HG02571 (cell line): Measurements from ENCODE around the gene SLIT3.
"Not testable (repeated sequence)": the region's sequence is repeated elsewhere in the genome, so short reads cannot be mapped to it uniquely, and the experiment has no call there.

ENCODE experiments used
- ATAC-seq: cut with Tn5 transposase; IDR thresholded peaks from one replicate; pipeline ENCODE4 v1.9.1; 2021; ENCODE audit warnings: mild to moderate bottlenecking, moderate library complexity; ENCODE audit not compliant: unreplicated experiment

The SLIT3 gene

GRCh38 chr5:169223595-169223953, 77.4 kb downstream of the SLIT3 start:
- ATAC-seq, result no peak

GRCh38 chr5:169222934-169223594, 77.9 kb downstream of the SLIT3 start:
- ATAC-seq, result no peak

DNA sequence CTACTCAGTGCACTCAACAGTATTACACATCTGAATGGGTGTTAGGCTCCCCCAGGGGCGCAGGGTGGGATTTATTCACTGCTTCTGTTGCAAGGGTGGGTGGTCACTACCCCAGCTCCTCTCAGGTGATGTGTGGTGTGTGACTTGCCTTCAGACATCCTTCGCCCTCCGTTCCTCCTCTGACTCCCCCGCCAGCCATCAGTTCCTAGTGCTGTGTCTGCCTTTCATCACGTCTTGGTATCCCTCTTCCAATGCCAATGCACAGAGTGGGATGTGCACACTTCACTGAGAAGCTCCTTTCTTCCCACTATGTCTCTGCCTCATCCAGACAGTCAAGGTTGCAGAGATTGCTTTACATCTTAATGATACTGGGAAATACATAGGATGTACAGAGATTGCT, 79.4 kb downstream of the SLIT3 start:
- ATAC-seq, result no peak

DNA sequence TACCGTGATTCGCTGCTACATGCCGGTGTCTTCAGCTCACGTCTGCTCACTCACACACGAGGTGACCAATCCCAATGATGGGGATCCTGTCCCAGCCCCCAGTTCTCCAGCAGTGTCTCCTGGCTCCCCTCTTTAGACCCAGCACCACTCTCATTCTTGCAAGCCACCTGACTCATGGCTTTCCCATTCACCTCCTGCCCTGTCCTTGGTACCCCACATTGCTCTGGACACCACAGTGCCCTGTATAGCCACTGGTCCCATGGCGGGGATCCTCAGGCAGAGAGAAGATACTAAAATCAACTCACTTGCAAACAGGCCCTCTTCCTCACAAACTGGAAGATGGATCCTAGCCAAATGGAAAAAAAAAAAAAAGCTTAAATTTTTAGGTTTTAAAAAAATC, 81.0 kb downstream of the SLIT3 start:
- ATAC-seq, result no peak

DNA sequence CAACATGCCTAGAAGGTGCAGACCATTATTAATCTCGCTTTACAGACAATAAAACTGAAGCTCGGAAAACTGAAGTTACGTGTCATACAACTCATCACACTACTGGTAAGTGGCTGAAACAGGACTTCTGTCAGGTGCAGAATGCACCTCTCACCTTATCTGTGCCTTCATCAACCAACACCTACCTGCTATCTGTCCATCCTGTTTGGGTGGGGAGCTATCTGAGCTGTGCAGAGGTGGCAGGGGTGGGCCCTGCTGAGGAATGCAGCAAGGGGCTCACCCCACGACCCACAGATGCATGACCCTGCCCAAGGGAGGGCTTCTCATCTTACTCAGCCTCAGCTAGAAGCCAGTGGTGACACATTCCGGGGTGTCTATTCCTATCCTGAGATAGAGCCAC, 81.6 kb downstream of the SLIT3 start:
- ATAC-seq, result no peak

GRCh38 chr5:169218861-169219260, 82.1 kb downstream of the SLIT3 start:
- no peak for ATAC-seq

- ATAC-seq, result no peak
These were observed 82.8 kb downstream of the SLIT3 start for GRCh38 chr5:169218176-169218575.

DNA sequence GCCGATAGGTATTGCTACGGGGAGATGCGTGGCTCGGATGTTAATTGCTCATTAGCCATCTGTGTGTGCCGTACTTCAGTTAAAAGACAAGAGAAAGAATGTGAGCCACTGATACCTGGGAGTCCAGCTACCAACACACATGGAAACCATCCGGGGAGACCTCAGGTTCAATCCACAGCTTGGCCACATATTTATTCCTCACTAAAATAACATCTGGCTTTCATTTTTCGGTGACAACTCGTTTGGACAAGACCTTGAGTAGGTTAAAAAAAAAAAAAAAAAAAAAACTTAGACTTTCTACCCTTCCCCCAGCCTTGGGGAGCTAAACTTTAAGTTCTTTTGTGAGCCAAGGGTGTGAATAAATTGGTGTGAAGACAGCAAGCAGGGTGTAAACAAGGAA, 84.1 kb downstream of the SLIT3 start:
- ATAC-seq, result no peak

DNA sequence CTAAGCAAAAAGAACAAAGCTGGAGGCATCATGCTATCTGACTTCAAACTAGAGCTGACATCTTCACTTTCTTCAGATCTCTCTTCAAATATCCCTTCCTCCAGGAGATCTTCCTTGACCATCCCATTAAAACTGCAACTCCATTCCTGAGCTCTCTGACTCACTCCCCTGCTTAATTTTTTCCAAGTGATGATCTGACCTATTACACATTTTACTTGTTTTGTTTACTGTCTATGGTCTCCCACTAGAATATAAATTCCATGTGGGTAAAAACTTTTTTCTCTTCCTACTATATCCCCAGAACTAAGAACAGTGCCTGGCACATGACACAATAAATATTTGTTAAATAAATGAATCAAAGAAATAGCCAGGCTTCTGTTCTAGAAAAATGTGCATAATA, 87.5 kb downstream of the SLIT3 start:
- no peak for ATAC-seq

- not testable (repeated sequence) for ATAC-seq
These were observed 89.2 kb downstream of the SLIT3 start for GRCh38 chr5:169211761-169212160.

DNA sequence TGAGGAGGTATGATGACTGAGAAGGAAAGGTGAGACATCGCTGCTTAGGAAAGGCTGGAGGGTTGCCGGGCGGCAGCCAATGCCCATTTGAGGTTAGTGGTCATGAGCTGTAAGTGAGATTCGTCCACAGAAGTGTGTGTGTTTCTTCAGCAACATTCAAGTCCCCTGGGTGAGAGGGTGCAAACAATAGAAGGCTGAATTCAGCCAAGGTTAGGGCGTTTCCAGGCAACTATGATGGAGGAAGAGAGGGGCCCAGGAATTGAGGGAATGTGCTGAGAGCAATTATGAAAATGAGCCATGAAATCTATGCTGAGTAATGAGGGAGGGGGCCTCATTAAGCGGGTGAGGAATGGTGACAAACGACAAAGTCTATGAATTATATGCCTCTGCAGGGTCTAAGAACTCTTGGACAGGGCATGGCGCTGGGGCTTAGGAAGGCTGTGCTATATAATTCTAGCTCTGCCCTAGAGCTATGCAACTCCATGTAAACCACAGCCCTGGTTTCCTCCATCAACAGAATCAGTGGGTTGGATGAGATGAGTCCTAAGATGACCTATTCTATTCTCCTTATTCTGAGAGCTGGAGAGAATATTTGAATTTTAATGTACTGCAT, 96.0 kb downstream of the SLIT3 start:
- ATAC-seq, result no peak

- ATAC-seq, result no peak
These were observed 98.0 kb downstream of the SLIT3 start for GRCh38 chr5:169202969-169203368.

DNA sequence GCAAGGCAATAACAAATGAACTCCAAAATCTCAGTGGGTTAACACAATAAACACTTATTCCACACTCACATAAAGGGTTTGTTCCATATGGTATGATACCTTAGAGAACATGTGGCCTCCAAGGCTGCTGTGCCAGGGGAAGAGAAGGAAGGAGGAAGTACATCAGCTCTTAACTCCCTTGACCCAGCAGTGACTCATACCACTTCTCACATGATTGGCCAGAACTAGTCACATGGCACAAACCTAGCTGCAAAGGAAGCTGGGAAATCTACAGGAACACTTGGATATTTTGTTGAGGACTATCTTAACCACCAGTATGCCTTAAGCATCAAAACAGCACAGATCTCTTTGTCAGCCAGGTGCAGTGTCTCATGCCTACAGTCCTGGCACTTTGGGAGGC, 99.3 kb downstream of the SLIT3 start:
- ATAC-seq, result no peak

DNA sequence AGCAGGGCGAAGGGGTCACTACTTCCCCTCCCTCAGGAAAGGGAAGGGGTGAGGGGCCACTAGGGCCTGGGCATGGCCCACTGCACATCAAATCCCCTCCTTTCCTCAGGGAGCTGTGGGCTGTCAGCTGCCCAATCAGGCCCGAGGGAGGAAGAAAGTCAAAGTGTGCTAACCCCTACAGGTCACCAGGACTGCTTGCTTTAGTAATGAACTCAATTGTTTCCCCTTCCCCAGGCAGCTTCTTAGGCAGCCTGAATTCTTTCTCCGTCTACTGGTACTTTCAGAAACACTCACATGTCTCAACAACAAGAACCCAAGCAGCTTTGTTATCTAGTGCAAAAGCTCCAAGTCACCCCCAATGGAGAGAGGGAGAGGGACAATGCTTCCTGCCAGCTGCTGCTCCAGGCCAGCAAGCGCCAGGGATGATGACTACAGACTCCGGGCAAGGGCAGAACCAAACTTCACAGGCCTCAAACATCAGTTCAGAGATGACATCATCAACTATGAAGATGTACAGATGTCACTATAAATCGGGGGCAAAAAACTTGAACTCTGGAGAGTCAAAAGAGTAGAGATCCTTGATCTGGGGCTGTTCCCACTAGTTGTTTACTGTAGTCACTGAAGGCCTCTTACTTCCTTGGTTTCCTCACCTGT, 100.7 kb downstream of the SLIT3 start:
- ATAC-seq, result no peak

DNA sequence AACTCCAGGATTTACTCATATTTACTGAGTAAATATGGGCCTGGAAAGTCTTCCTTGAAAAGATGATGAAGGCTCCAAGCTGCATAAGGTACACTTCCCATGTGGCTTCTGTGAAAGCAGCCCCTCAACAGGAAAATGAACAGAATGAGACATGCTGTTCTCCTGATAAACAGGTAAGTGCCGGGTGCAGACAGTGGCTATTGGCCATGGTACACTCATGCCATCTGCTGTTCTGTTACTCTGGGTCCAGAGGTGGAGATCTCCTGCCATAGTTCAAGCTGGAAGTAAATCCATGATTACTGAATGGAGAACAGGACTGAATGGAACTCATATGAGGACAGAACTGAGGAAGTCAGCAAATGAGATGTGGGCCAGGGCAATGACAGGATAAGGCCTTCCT, 103.6 kb downstream of the SLIT3 start:
- no peak for ATAC-seq

GRCh38 chr5:169196059-169196458, 104.9 kb downstream of the SLIT3 start:
- ATAC-seq, result no peak

DNA sequence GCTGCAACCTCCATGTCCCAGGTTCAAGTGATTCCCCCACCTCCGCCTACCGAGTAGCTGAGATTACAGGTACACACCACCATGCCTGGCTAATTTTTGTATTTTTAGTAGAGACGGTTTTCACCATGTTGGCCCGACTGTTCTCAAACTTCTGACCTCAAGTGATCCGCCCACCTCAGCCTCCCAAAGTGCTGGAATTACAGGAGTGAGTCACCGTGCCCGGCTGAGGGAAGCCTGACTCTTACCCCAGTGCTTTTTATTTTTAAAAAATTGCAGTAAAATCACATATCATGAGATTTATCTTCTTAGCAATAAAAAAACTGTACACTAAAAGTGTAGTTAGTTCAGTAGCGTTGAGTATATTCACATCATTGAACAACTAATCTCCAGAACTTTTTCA, 105.3 kb downstream of the SLIT3 start:
- no peak for ATAC-seq

DNA sequence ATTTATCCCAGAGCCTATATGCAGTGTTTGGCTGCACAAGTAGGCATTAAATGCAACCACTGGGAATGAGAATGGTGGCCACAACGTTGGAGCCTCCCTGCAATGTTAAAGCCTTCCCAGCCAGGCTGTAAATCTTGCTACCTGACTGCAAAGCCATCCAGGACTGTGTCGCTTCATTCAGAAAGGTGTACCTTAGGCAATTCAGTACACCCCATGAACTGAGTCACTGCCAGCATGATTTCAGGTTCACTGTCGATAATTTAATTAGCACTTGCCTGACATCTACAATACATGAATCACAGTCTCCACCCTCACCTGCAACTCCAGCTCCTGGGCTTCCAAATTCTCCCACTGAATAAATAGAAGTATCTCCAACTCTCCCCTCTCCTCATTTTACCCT, 108.4 kb downstream of the SLIT3 start:
- no peak for ATAC-seq

- no peak for ATAC-seq
These were observed 110.1 kb downstream of the SLIT3 start for GRCh38 chr5:169190849-169191248.

- ATAC-seq, result no peak
These were observed 115.3 kb downstream of the SLIT3 start for GRCh38 chr5:169185626-169186025.

GRCh38 chr5:169183576-169183975, 117.4 kb downstream of the SLIT3 start:
- no peak for ATAC-seq

DNA sequence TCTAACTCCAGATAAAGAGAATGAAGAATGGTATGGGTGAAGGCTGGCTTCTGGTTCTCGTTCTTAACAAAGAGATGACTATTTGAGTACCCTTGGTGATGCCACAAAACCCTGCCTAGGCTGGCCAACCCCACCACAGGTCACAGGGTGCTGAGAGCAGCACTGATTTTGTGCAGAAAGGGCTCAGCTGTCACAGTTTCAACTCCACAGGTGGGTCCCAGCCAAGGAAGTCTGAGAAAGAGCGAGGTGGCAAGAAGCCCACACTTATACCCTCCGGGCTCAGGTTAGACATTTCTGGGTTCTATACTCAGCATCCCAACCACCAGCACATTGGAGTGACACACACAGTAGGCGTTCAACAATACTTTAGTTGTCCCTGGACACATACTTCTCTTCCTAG, 118.1 kb downstream of the SLIT3 start:
- no peak for ATAC-seq

- ATAC-seq, result no peak
These were observed 119.1 kb downstream of the SLIT3 start for GRCh38 chr5:169181814-169182213.
